Right lobe of liver (tissue), 4 donors: ENCODE data around the gene AIF1.

Experiments used
- POLR2A ChIP-seq: fragments of 450-650 bp; IDR thresholded peaks from one replicate; pipeline ENCODE4 v1.6.1; 2017; ENCODE audit warnings: antibody characterized with exemption, mild to moderate bottlenecking
- TF ChIP-seq, protein P1 (sequence below), 4 donors: fragments of 200-600 bp in 3 of 4; fragments of 450-650 bp in 1 of 4; IDR thresholded peaks; one replicate each; pipeline versions ENCODE4 v1.5.1 to v1.8.0; 2016 to 2022; ENCODE audit warnings: antibody characterized with exemption in 4 of 4, mild to moderate bottlenecking in 2 of 4
- donor health status: DM: no; HTN: no; CAD: no.
- donor health status: DM: no; HTN: no; CAD: no.
- donor health status: DM: no; HTN: yes; CAD: no.

- TF ChIP-seq, protein P1, sequence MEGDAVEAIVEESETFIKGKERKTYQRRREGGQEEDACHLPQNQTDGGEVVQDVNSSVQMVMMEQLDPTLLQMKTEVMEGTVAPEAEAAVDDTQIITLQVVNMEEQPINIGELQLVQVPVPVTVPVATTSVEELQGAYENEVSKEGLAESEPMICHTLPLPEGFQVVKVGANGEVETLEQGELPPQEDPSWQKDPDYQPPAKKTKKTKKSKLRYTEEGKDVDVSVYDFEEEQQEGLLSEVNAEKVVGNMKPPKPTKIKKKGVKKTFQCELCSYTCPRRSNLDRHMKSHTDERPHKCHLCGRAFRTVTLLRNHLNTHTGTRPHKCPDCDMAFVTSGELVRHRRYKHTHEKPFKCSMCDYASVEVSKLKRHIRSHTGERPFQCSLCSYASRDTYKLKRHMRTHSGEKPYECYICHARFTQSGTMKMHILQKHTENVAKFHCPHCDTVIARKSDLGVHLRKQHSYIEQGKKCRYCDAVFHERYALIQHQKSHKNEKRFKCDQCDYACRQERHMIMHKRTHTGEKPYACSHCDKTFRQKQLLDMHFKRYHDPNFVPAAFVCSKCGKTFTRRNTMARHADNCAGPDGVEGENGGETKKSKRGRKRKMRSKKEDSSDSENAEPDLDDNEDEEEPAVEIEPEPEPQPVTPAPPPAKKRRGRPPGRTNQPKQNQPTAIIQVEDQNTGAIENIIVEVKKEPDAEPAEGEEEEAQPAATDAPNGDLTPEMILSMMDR (IDR thresholded peaks at IDR 0.05) = no peak
- no peak for TF ChIP-seq POLR2A
Observed at GRCh38 chr6:31577579-31577966, 37.5 kb upstream of the AIF1 start.
